ENCODE measurements around the gene SPTBN2.

Gene SPTBN2

GRCh38 chr11:66686801-66687750 lies 41.9 kb downstream of the SPTBN2 start:
- in situ Hi-C loops (cut with HindIII; ENCODE audit: low sequenced_read_pairs): no loop called here

GRCh38 chr11:66686100-66686785 lies 42.8 kb downstream of the SPTBN2 start:
- in situ Hi-C loops (cut with HindIII; ENCODE audit: low sequenced_read_pairs): no loop called here

GRCh38 chr11:66685276-66686099 lies 43.5 kb downstream of the SPTBN2 start:
- in situ Hi-C loops (cut with HindIII; ENCODE audit: low sequenced_read_pairs): no loop called here

GRCh38 chr11:66684635-66685034 lies 44.4 kb downstream of the SPTBN2 start:
- in situ Hi-C loops (cut with HindIII; ENCODE audit: low sequenced_read_pairs): no loop called here

GRCh38 chr11:66683877-66684276 lies 45.1 kb downstream of the SPTBN2 start:
- in situ Hi-C loops (cut with HindIII; ENCODE audit: low sequenced_read_pairs): no loop called here

- in situ Hi-C loops (cut with HindIII; ENCODE audit: low sequenced_read_pairs): no loop called here
Measured at GRCh38 chr11:66680966-66681645, 47.9 kb downstream of the SPTBN2 start.

GRCh38 chr11:66677599-66678375 lies 51.2 kb downstream of the SPTBN2 start, which contains the start of gene RBM4B:
TSS of gene RBM4B (minus strand) at chr11:66677887. CDS start at chr11:66677079, 808 bp downstream.
- in situ Hi-C loops (cut with HindIII; ENCODE audit: low sequenced_read_pairs): loop anchor here (5.0 kb wide), 1 partner anchor 55 kb away; no protein-coding TSS in a partner anchor

- in situ Hi-C loops (cut with HindIII; ENCODE audit: low sequenced_read_pairs): loop anchor here (5.0 kb wide), 1 partner anchor 55 kb away; no protein-coding TSS in a partner anchor
Measured at GRCh38 chr11:66676931-66677598, 52.0 kb downstream of the SPTBN2 start.

GRCh38 chr11:66676282-66676919 lies 52.6 kb downstream of the SPTBN2 start:
- in situ Hi-C loops (cut with HindIII; ENCODE audit: low sequenced_read_pairs): loop anchor here (5.0 kb wide), 1 partner anchor 54 kb away; no protein-coding TSS in a partner anchor

GRCh38 chr11:66674964-66675602 lies 53.9 kb downstream of the SPTBN2 start:
- in situ Hi-C loops (cut with HindIII; ENCODE audit: low sequenced_read_pairs): loop anchor here (5.0 kb wide), 1 partner anchor 53 kb away; no protein-coding TSS in a partner anchor

- in situ Hi-C loops (cut with HindIII; ENCODE audit: low sequenced_read_pairs): no loop called here
Measured at GRCh38 chr11:66670816-66671215, 58.2 kb downstream of the SPTBN2 start.

- in situ Hi-C loops (cut with HindIII; ENCODE audit: low sequenced_read_pairs): no loop called here
Measured at GRCh38 chr11:66665369-66665768, 63.6 kb downstream of the SPTBN2 start.

- in situ Hi-C loops (cut with HindIII; ENCODE audit: low sequenced_read_pairs): no loop called here
Measured at GRCh38 chr11:66663741-66664296, 65.2 kb downstream of the SPTBN2 start.

GRCh38 chr11:66659763-66660162 lies 69.3 kb downstream of the SPTBN2 start:
- in situ Hi-C loops (cut with HindIII; ENCODE audit: low sequenced_read_pairs): no loop called here

- in situ Hi-C loops (cut with HindIII; ENCODE audit: low sequenced_read_pairs): no loop called here
Measured at GRCh38 chr11:66653123-66653522, 75.9 kb downstream of the SPTBN2 start.

GRCh38 chr11:66652651-66653050 lies 76.4 kb downstream of the SPTBN2 start:
- in situ Hi-C loops (cut with HindIII; ENCODE audit: low sequenced_read_pairs): no loop called here

- in situ Hi-C loops (cut with HindIII; ENCODE audit: low sequenced_read_pairs): no loop called here
Measured at GRCh38 chr11:66651016-66651415, 78.0 kb downstream of the SPTBN2 start.

- in situ Hi-C loops (cut with HindIII; ENCODE audit: low sequenced_read_pairs): no loop called here
Measured at GRCh38 chr11:66649903-66650302, 79.1 kb downstream of the SPTBN2 start.
